B cell (primary cell): Measurements from ENCODE around the gene PLEKHH2. TPM values are rescaled to one million over a fixed set of nuclear protein-coding genes. Genes with fewer than 3 reads are reported as not detected.

Experiments
- ATAC-seq: fragments of 200-7000 bp; cut with Tn5 transposase; one replicate; pipeline ENCODE4 v1.10.0; 2021; ENCODE audit warnings: low read depth, mild to moderate bottlenecking, moderate number of reproducible peaks, moderate library complexity
- CTCF ChIA-PET: fragments of 350-600 bp; sonication (Branson Sonifier 250); formaldehyde crosslinking; loops from one replicate; lab custom pipeline; 2021; ENCODE audit warnings: antibody characterized with exemption, inconsistent platforms; lab: Charles Lee
- POLR2A ChIA-PET: fragments of 350-600 bp; sonication (Branson Sonifier 250); formaldehyde crosslinking; loops from one replicate; lab custom pipeline; 2021; ENCODE audit warnings: antibody characterized with exemption; lab: Charles Lee
- DNase-seq: peaks from one replicate; pipeline ENCODE4 v3.0.0; 2013
- H2AFZ ChIP-seq: 2 replicates; pipeline ENCODE4 v1.6.1; 2012; ENCODE audit warnings: mild to moderate bottlenecking, low read depth, low read length; ENCODE audit not compliant: insufficient read depth, poor library complexity, severe bottlenecking
- H3K27ac ChIP-seq, 2 donors: 1 replicate in 1 of 2; 2 replicates in 1 of 2; pipeline ENCODE4 v1.5.1; 2012 to 2013; ENCODE audit warnings: low read length in 2 of 2, mild to moderate bottlenecking in 2 of 2, moderate library complexity in 1 of 2
- H3K27me3 ChIP-seq, 4 experiments: fragments of 200-600 bp in 1 of 4; sonication (generic) in 1 of 4; replicated peaks in 1 of 4; 1 replicate in 2 of 4; 2 replicates in 2 of 4; pipeline versions ENCODE4 v1.6.1 to v1.7.0; 2013 to 2016; ENCODE audit warnings: low read length in 3 of 4, mild to moderate bottlenecking in 2 of 4, mixed read lengths in 1 of 4, moderate library complexity in 1 of 4; ENCODE audit not compliant: insufficient read depth in 4 of 4, control insufficient read depth in 3 of 4; ENCODE audit errors: control extremely low read depth in 1 of 4
- H3K36me3 ChIP-seq, 2 experiments: replicated peaks in 1 of 2; 1 replicate in 1 of 2; 2 replicates in 1 of 2; pipeline versions ENCODE4 v1.6.1 to v1.7.1; 2013; ENCODE audit warnings: low read length in 1 of 2; ENCODE audit not compliant: insufficient read depth in 2 of 2, control insufficient read depth in 1 of 2; ENCODE audit errors: control extremely low read depth in 1 of 2, extremely low read depth in 1 of 2
- H3K4me1 ChIP-seq, 2 donors: fragments of 200-600 bp in 1 of 2; sonication (generic) in 1 of 2; 1 replicate in 1 of 2; 2 replicates in 1 of 2; pipeline versions ENCODE4 v1.5.1 to v1.6.1; 2013 to 2017; ENCODE audit warnings: low read length in 2 of 2; ENCODE audit not compliant: control insufficient read depth in 2 of 2, insufficient read depth in 2 of 2
- H3K4me2 ChIP-seq: replicated peaks from 2 replicates; pipeline ENCODE3; 2012; ENCODE audit warnings: mild to moderate bottlenecking, low read depth, low read length; ENCODE audit not compliant: poor library complexity, severe bottlenecking
- H3K4me3 ChIP-seq, 5 experiments: fragments of 200-600 bp in 1 of 5; sonication (generic) in 1 of 5; 1 replicate in 3 of 5; 2 replicates in 2 of 5; pipeline versions ENCODE4 v1.5.1 to v1.7.0; 2011 to 2016; ENCODE audit warnings: low read length in 4 of 5, mild to moderate bottlenecking in 4 of 5, low read depth in 2 of 5, control low read depth in 1 of 5, moderate library complexity in 1 of 5; ENCODE audit not compliant: insufficient read depth in 1 of 5; ENCODE audit errors: control extremely low read depth in 1 of 5, extremely low read depth in 1 of 5
- H3K79me2 ChIP-seq: fragments of 200-600 bp; sonication (generic); one replicate; pipeline ENCODE4 v1.6.0; 2016; ENCODE audit warnings: low read length; ENCODE audit not compliant: control insufficient read depth, insufficient read depth
- H3K9ac ChIP-seq: fragments of 200-600 bp; sonication (generic); 2 replicates; pipeline ENCODE4 v1.6.1; 2017; ENCODE audit warnings: mild to moderate bottlenecking, low read length, moderate library complexity
- H3K9me3 ChIP-seq, 3 donors: one replicate each; pipeline versions ENCODE4 v1.6.1 to v1.7.1; 2013; ENCODE audit warnings: low read length in 2 of 3; ENCODE audit not compliant: control insufficient read depth in 2 of 3, insufficient read depth in 1 of 3; ENCODE audit errors: control extremely low read depth in 1 of 3
- H4K20me1 ChIP-seq: 2 replicates; pipeline ENCODE4 v1.6.0; 2012; ENCODE audit warnings: mild to moderate bottlenecking, low read length; ENCODE audit not compliant: insufficient read depth, control insufficient read depth, poor library complexity, severe bottlenecking
- H3K27ac Mint-ChIP-seq: one replicate; pipeline ENCODE4 v1.8.0; 2021; ENCODE audit warnings: mixed read lengths
- H3K27me3 Mint-ChIP-seq: one replicate; pipeline ENCODE4 v1.8.0; 2021; ENCODE audit warnings: mixed read lengths
- H3K4me1 Mint-ChIP-seq: one replicate; pipeline ENCODE4 v1.8.0; 2021; ENCODE audit warnings: mixed read lengths
- H3K4me3 Mint-ChIP-seq: one replicate; pipeline ENCODE4 v1.8.0; 2021; ENCODE audit warnings: mixed read lengths
- H3K9me3 Mint-ChIP-seq: one replicate; pipeline ENCODE4 v1.8.0; 2022; ENCODE audit warnings: mixed read lengths; ENCODE audit not compliant: insufficient read depth
- EZH2 ChIP-seq: IDR thresholded peaks from 2 replicates; pipeline ENCODE4 v1.6.1; 2012; ENCODE audit warnings: borderline replicate concordance, low read depth, mild to moderate bottlenecking, moderate library complexity, low read length; ENCODE audit not compliant: insufficient read depth, poor library complexity, severe bottlenecking
- WGBS: methylation state at CpG from one replicate; pipeline ENCODE4 v1.1.5; 2013; ENCODE audit warnings: missing lambda C conversion rate; ENCODE audit not compliant: insufficient coverage; 5-methylcytosine and 5-hydroxymethylcytosine counted together
- intact Hi-C: fragments of 100-400 bp; cut with micrococcal nuclease; formaldehyde crosslinking; loops from one replicate; pipeline ENCODE4 v1.10.0; 2022
- polyA plus RNA-seq: library from polyadenylated mRNA; depleted of rRNA; stranded (reverse); fragments of >200 nt; gene quantifications from 2 replicates; pipeline ENCODE4 v1.2.3, GENCODE V29; 2012
- total RNA-seq, 2 donors: library from RNA; stranded (reverse); fragments of 120-200 nt in 1 of 2; gene quantifications; 1 replicate in 1 of 2; 2 replicates in 1 of 2; pipeline versions ENCODE4 v1.2.3 to v1.2.4, GENCODE V29; 2013 to 2022
- TF ChIP-seq, protein P1 (sequence below): fragments of 200-600 bp; IDR thresholded peaks from one replicate; pipeline ENCODE4 v1.8.0; 2022; ENCODE audit warnings: antibody characterized with exemption, mild to moderate bottlenecking

The PLEKHH2 gene
- total and polyA plus RNA-seq, 2 donors (not counting 1 experiment from before 2014, with no cell fraction given): 0.17 to 0.19 TPM

DNA sequence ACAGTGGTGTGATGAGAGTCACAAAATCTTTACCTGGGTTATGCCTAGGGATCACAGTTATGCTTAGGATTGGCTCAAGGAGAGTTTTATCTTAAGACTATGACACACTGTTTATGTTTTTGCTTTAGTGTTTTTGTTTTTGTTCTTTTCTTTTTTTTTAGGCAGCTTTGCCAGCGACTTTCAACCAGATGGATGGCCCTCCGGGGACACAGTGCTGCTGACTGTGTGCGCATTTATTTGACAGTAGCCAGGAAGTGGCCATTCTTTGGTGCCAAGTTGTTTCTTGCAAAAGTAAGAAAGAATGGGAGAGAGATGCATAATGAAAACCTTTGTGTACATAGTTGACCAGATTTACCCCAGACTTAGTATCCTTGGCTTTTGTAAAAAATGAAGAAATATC lies 121.7 kb downstream of the PLEKHH2 start:
- H3K79me2 ChIP-seq: no peaks in the 10 kb centered on the region
- no peaks in the 10 kb centered on the region for H3K4me1 Mint-ChIP-seq
- POLR2A ChIA-PET: no interaction called here
- H2AFZ ChIP-seq: no peak overlapping the region
- no peak for ATAC-seq
- peaks cover 5% of the 10 kb centered on the region for H3K27me3 Mint-ChIP-seq
- H3K4me3 Mint-ChIP-seq: no peak overlapping the region
- TF ChIP-seq, protein P1, sequence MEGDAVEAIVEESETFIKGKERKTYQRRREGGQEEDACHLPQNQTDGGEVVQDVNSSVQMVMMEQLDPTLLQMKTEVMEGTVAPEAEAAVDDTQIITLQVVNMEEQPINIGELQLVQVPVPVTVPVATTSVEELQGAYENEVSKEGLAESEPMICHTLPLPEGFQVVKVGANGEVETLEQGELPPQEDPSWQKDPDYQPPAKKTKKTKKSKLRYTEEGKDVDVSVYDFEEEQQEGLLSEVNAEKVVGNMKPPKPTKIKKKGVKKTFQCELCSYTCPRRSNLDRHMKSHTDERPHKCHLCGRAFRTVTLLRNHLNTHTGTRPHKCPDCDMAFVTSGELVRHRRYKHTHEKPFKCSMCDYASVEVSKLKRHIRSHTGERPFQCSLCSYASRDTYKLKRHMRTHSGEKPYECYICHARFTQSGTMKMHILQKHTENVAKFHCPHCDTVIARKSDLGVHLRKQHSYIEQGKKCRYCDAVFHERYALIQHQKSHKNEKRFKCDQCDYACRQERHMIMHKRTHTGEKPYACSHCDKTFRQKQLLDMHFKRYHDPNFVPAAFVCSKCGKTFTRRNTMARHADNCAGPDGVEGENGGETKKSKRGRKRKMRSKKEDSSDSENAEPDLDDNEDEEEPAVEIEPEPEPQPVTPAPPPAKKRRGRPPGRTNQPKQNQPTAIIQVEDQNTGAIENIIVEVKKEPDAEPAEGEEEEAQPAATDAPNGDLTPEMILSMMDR: no peak
- no peak overlapping the region for H3K4me3 ChIP-seq
- H3K36me3 ChIP-seq: no peaks in the 10 kb centered on the region
- H3K9ac ChIP-seq: no peak overlapping the region
- H3K4me2 ChIP-seq: no peak overlapping the region
- H4K20me1 ChIP-seq: no peaks in the 10 kb centered on the region
- H3K4me1 ChIP-seq: no peaks in the 10 kb centered on the region
- H3K27ac Mint-ChIP-seq: no peak overlapping the region
- intact Hi-C loops: no loop called here
- H3K9me3 ChIP-seq: no peaks in the 10 kb centered on the region
- no peak overlapping the region for H3K27ac ChIP-seq
- CTCF ChIA-PET: no interaction called here
- H3K27me3 ChIP-seq: peaks cover 0 to 5% (median 1%) of the 10 kb centered on the region in 4 experiments
- WGBS: 100% methylated on average over 1 of the region's 3 CpGs
- no peak for DNase-seq
- H3K9me3 Mint-ChIP-seq: no peaks in the 10 kb centered on the region

- H3K27me3 Mint-ChIP-seq: peaks cover 5% of the 10 kb centered on the region
Measured at GRCh38 chr2:43759195-43759594, 122.1 kb downstream of the PLEKHH2 start.

More at GRCh38 chr2:43759195-43759594, 122.1 kb downstream of the PLEKHH2 start:
- H3K4me2 ChIP-seq: no peak overlapping the region
- no peaks in the 10 kb centered on the region for H3K4me1 ChIP-seq
- no peaks in the 10 kb centered on the region for H3K9me3 Mint-ChIP-seq
- no peak for ATAC-seq
- H3K9me3 ChIP-seq: no peaks in the 10 kb centered on the region
- H3K27ac ChIP-seq: no peak overlapping the region
- TF ChIP-seq, protein P1: no peak
- no peak for TF ChIP-seq EZH2
- H3K36me3 ChIP-seq: no peaks in the 10 kb centered on the region
- no peak overlapping the region for H3K4me3 ChIP-seq
- H4K20me1 ChIP-seq: no peaks in the 10 kb centered on the region
- peaks cover 0 to 5% (median 1%) of the 10 kb centered on the region in 4 experiments for H3K27me3 ChIP-seq
- no peak overlapping the region for H3K4me3 Mint-ChIP-seq
- H2AFZ ChIP-seq: no peak overlapping the region
- no peak for DNase-seq
- H3K27ac Mint-ChIP-seq: no peak overlapping the region
- H3K9ac ChIP-seq: no peak overlapping the region
- CTCF ChIA-PET: no interaction called here
- H3K79me2 ChIP-seq: no peaks in the 10 kb centered on the region
- no peaks in the 10 kb centered on the region for H3K4me1 Mint-ChIP-seq
- intact Hi-C loops: no loop called here
- POLR2A ChIA-PET: no interaction called here
